ENCODE measurements around the gene ZNF319. TPM values are rescaled to one million over a fixed set of nuclear protein-coding genes. Genes with fewer than 3 reads are reported as not detected.

The ZNF319 gene
- total and polyA plus RNA-seq, 2 of the 4 experiments (the other 2 are of a cell fraction) = 0.90 to 6.3 TPM

DNA sequence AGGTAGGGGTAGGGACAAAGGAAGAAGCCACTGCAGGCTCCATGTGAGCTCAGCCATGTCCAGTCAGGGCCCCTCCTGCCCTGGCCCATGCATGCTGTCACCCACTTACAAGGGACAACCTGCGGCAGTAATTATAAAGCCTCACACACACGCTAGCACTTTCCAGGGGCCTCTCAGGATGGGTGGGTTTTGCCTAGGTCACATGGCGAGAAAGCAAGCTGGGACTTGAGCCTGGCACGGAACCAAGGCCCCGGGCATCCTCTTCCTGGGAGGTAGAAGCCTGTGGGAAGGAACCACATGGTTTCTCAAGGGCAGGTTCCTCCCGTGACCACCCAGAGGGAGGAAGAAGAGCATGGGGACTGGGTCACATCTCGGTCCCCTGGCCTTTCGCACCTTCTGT lies 7.0 kb downstream of the ZNF319 start:
- ChIA-PET CTCF (no interaction called here), POLR2A (ENCODE audit: unreplicated experiment) (no interaction called here)
- BruUV-seq (replicated peaks) = no TSS peak
- no peak overlapping the region for H3K4me2 ChIP-seq (ENCODE audit: low read depth, low read length)
- no peak overlapping the region for H2BK120ac ChIP-seq (ENCODE audit: low read depth, low read length)
- H3K4ac ChIP-seq (ENCODE audit: low read depth, low read length) = no peak overlapping the region
- 90% methylated on average over 2 of the region's 8 CpGs; no CpG with 5 or more reads in 1 of the 2 experiments for WGBS, 2 experiments (ENCODE audit: extremely low coverage in 2 of 2, insufficient read length in 1 of 2)
- H3K18ac ChIP-seq (ENCODE audit: low read depth, low read length) = no peak overlapping the region
- H3K4me1 ChIP-seq (ENCODE audit: control insufficient read depth, insufficient read depth, low read length) = no peaks in the 10 kb centered on the region
- no peak overlapping the region for H2AK9ac ChIP-seq (replicated peaks; ENCODE audit: low read depth, low read length, poor library complexity)
- no peaks in the 10 kb centered on the region; the same call in 1 of the 2 replicates for H3K27me3 ChIP-seq (ENCODE audit: control insufficient read depth, insufficient read depth, low read length)
- H4K5ac ChIP-seq (ENCODE audit: low read depth, low read length) = no peak overlapping the region
- H3K9me1 ChIP-seq (ENCODE audit: insufficient read depth, low read length) = no peaks in the 10 kb centered on the region
- H3K4me3 ChIP-seq (ENCODE audit: insufficient read depth, low read depth, low read length) = no peak overlapping the region
- peaks cover 3 to 25% of the 10 kb centered on the region in 2 experiments; a peak in 3 of 4 replicates for H3K79me1 ChIP-seq (ENCODE audit: low read depth in 1 of 2, low read length in 2 of 2)
- no peak overlapping the region for H2BK5ac ChIP-seq (ENCODE audit: low read depth, low read length, poor library complexity, severe bottlenecking)
- H3K56ac ChIP-seq (ENCODE audit: extremely low read depth, insufficient read depth, low read length) = no peak overlapping the region
- no peak overlapping the region for H3K27ac ChIP-seq (ENCODE audit: insufficient read depth, low read length)
- peaks cover 34% of the 10 kb centered on the region; the same call in 1 of the 2 replicates for H3K36me3 ChIP-seq (ENCODE audit: control insufficient read depth, insufficient read depth, low read length)
- no peak overlapping the region for H2BK15ac ChIP-seq (ENCODE audit: low read depth, low read length)
- H4K20me1 ChIP-seq (ENCODE audit: insufficient read depth, low read length) = peaks cover 13% of the 10 kb centered on the region
- H4K91ac ChIP-seq (ENCODE audit: insufficient read depth, low read depth, low read length) = no peak overlapping the region
- in situ Hi-C loops (cut with MboI; ENCODE audit: low sequenced_read_pairs) = no loop called here
- no peak overlapping the region for H2AK5ac ChIP-seq (ENCODE audit: low read depth, low read length)
- dilution Hi-C loops (cut with HindIII; ENCODE audit: low sequenced_read_pairs, unreplicated experiment) = no loop called here
- no peak overlapping the region for H3K23ac ChIP-seq (ENCODE audit: low read depth, low read length)
- no peaks in the 10 kb centered on the region for H3K9me3 ChIP-seq (ENCODE audit: control insufficient read depth, insufficient read depth, low read length)
- no peak overlapping the region for H3K9ac ChIP-seq (ENCODE audit: low read depth, low read length)
- intact Hi-C loops (cut with micrococcal nuclease) = no loop called here
- TF ChIP-seq NFE2L2 (IDR thresholded peaks at IDR 0.05; ENCODE audit: low read depth, low read length) = no peak
- TF ChIP-seq MXI1 (IDR thresholded peaks at IDR 0.05; ENCODE audit: borderline replicate concordance, low read depth, low read length) = no peak
- TF ChIP-seq RAD21 (IDR thresholded peaks at IDR 0.05; ENCODE audit: low read length) = no peak
- TF ChIP-seq POLR2A (IDR thresholded peaks at IDR 0.05; ENCODE audit: low read depth, low read length) = no peak
- TF ChIP-seq, protein P1, sequence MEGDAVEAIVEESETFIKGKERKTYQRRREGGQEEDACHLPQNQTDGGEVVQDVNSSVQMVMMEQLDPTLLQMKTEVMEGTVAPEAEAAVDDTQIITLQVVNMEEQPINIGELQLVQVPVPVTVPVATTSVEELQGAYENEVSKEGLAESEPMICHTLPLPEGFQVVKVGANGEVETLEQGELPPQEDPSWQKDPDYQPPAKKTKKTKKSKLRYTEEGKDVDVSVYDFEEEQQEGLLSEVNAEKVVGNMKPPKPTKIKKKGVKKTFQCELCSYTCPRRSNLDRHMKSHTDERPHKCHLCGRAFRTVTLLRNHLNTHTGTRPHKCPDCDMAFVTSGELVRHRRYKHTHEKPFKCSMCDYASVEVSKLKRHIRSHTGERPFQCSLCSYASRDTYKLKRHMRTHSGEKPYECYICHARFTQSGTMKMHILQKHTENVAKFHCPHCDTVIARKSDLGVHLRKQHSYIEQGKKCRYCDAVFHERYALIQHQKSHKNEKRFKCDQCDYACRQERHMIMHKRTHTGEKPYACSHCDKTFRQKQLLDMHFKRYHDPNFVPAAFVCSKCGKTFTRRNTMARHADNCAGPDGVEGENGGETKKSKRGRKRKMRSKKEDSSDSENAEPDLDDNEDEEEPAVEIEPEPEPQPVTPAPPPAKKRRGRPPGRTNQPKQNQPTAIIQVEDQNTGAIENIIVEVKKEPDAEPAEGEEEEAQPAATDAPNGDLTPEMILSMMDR (conservative IDR thresholded peaks at IDR 0.05; ENCODE audit: low read depth, low read length) = no peak
- TF ChIP-seq RCOR1 (IDR thresholded peaks at IDR 0.05; ENCODE audit: insufficient replicate concordance, low read length) = no peak
- no peak for TF ChIP-seq RFX5 (IDR thresholded peaks at IDR 0.05; ENCODE audit: low read depth, low read length)
- TF ChIP-seq, protein P2, sequence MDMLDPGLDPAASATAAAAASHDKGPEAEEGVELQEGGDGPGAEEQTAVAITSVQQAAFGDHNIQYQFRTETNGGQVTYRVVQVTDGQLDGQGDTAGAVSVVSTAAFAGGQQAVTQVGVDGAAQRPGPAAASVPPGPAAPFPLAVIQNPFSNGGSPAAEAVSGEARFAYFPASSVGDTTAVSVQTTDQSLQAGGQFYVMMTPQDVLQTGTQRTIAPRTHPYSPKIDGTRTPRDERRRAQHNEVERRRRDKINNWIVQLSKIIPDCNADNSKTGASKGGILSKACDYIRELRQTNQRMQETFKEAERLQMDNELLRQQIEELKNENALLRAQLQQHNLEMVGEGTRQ (IDR thresholded peaks at IDR 0.05; ENCODE audit: low read depth, low read length) = no peak
- no peak overlapping the region for H4K8ac ChIP-seq (ENCODE audit: low read depth in 2 of 2, low read length in 2 of 2)
- H3K14ac ChIP-seq (replicated peaks; ENCODE audit: low read depth, low read length) = no peak overlapping the region
- DNase-seq (no peak), ATAC-seq (ENCODE audit: low read depth) (no peak)
- no peak overlapping the region for H2BK20ac ChIP-seq (ENCODE audit: low read depth, low read length)
- no peak overlapping the region for H2AFZ ChIP-seq (replicated peaks; ENCODE audit: low read length, poor library complexity)
